ENCODE results near the gene HOXA7. TPM values are rescaled to one million over a fixed set of nuclear protein-coding genes. Genes with fewer than 3 reads are reported as not detected.

Gene HOXA7
- total RNA-seq, 1 donor from 2014 or later, result 34.2 TPM

DNA sequence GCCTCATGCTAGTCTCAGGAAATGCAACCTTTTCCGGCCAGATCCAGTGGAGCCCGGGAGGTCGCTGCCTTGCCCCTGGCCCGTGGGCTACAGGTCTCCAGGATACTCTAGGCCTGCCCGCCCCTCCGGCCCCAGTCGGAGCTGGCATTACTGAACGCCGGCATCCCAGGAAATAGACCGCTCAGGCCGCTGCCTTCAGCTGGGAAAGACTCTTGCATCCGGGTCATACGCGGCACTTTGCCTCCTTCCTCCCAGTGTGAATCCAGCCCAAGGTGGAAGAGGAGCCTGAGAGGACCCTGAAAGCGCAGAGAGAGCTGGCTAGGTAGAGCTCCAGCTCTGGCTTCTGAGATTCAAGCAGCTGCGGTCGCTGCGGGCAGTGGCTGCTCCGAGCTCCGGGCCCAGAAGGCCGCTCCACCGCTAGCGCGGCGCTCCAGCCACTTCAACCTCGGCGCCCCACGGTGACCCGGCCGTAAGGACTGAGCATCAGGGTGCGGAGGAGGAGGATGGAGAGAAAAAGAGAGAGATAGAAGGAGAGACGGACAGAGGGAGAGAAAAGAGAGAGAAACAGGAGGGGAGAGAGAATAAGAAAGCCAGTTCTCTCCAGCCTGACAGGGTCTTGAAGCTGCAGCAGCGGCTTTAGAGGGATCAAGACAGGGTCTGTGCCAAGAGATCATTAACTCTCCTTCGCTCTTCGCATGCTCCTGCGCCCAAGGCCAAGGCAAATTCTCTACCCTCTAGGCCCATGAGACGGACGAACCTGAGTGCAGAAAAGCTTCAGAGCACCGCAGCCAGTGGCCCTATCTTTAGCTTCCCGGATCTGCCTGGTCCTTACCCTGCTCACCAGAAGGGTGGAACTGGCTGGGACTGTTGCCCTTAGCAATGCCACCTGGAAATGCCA lies 19.4 kb upstream of the HOXA7 start:
- TF ChIP-seq CTCF (IDR thresholded peaks at IDR 0.05; ENCODE audit: insufficient read depth, low read length, poor library complexity, severe bottlenecking), result no peak
- no peaks in the 10 kb centered on the region for H3K27me3 ChIP-seq (ENCODE audit: control insufficient read depth, insufficient read depth, low read length)
- DNase-seq (ENCODE audit: low read depth), result no peak
- peaks cover 1% of the 10 kb centered on the region for H3K36me3 ChIP-seq (ENCODE audit: control insufficient read depth, insufficient read depth, low read length)
- peak overlapping the region; percentile 72 for H3K4me3 ChIP-seq (ENCODE audit: low read depth, low read length)

DNA sequence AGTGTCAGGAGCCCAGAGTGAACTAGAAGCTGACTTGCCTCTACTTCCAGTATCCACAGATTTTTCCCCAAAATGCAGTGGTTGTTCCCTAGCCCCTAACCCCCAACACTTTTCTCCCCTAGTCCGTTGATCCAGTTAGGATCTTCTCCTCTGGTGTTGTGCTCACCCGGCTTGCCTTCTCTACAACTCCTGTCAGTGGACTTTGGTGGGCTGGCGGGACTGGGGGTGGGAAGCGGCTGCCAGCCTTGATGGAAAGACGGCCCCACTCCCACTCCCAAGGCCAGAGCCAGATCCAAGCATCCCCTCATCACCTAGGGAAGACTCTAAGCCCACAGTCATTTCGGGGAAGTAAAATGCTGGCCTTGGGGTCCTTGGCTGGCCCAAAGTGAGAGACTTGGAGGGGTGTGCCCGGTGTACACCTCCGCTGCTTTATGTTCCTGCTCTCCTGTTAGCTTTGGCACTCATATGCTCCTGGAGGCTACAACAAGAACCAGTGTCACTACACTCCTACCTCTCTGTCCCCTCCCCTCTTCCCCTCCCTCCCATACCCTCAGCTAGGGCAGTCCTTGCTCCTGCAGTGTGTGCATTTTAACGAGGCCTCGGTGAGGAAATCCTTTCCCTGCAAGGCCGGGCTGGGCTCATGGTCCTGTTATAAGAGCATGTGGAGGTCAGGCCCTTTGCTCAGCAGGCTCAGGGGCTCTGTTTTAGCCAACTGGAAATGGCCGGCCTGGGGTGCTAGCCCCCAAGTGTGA lies 18.6 kb upstream of the HOXA7 start:
- no peak for TF ChIP-seq CTCF (IDR thresholded peaks at IDR 0.05; ENCODE audit: insufficient read depth, low read length, poor library complexity, severe bottlenecking)
- no peaks in the 10 kb centered on the region for H3K27me3 ChIP-seq (ENCODE audit: control insufficient read depth, insufficient read depth, low read length)
- peaks cover 1% of the 10 kb centered on the region for H3K36me3 ChIP-seq (ENCODE audit: control insufficient read depth, insufficient read depth, low read length)
- H3K4me3 ChIP-seq (ENCODE audit: low read depth, low read length), result peak overlapping the region; percentile 72
- DNase-seq (ENCODE audit: low read depth), result no peak

GRCh38 chr7:27173956-27174873 lies 17.7 kb upstream of the HOXA7 start, which contains the start of gene HOXA10:
HOXA10 (minus strand) TSS chr7:27174320; CDS start chr7:27174306, 14 bp downstream.
- no peak for TF ChIP-seq CTCF (IDR thresholded peaks at IDR 0.05; ENCODE audit: insufficient read depth, low read length, poor library complexity, severe bottlenecking)
- Histone ChIP-seq H3K27me3 (ENCODE audit: control insufficient read depth, insufficient read depth, low read length) (no peaks in the 10 kb centered on the region), H3K4me3 (ENCODE audit: low read depth, low read length) (peak within 1 kb of the TSS; percentile 72), H3K36me3 (ENCODE audit: control insufficient read depth, insufficient read depth, low read length) (peaks cover 1% of the 10 kb centered on the region)
- no peak for DNase-seq (ENCODE audit: low read depth)

DNA sequence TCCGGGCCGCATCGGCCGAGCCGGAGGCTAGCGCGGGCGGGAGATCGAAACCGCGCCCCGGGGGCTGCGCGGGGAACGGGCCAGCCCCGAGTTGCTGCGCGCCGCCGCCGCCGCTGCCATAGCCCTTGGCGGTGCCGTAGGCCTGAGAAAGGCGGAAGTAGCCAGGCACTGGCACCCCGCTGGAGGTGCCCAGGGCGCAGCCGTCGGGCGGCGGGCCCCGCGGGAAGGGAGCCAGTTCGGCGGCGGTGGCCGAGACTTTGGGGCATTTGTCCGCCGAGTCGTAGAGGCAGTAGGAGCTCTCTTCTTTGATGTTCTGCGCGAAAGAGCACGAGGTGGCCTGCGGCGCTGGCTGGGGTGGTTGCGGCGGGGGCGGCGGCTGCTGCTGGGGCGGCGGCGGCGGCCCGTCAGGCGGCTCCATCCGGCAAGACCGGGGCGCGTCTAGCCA lies 17.1 kb upstream of the HOXA7 start:
- TF ChIP-seq CTCF (IDR thresholded peaks at IDR 0.05; ENCODE audit: insufficient read depth, low read length, poor library complexity, severe bottlenecking), result no peak
- H3K27me3 ChIP-seq (ENCODE audit: control insufficient read depth, insufficient read depth, low read length), result no peaks in the 10 kb centered on the region
- DNase-seq (ENCODE audit: low read depth), result no peak
- peak overlapping the region; percentile 72 for H3K4me3 ChIP-seq (ENCODE audit: low read depth, low read length)
- H3K36me3 ChIP-seq (ENCODE audit: control insufficient read depth, insufficient read depth, low read length), result peaks cover 2% of the 10 kb centered on the region

- H3K4me3 ChIP-seq (ENCODE audit: low read depth, low read length), result peak overlapping the region; percentile 72
- H3K36me3 ChIP-seq (ENCODE audit: control insufficient read depth, insufficient read depth, low read length), result peaks cover 2% of the 10 kb centered on the region
- DNase-seq (ENCODE audit: low read depth), result no peak
- TF ChIP-seq CTCF (IDR thresholded peaks at IDR 0.05; ENCODE audit: insufficient read depth, low read length, poor library complexity, severe bottlenecking), result no peak
- H3K27me3 ChIP-seq (ENCODE audit: control insufficient read depth, insufficient read depth, low read length), result no peaks in the 10 kb centered on the region
Measured at GRCh38 chr7:27172823-27173510, 16.5 kb upstream of the HOXA7 start.
